Gastrocnemius medialis (tissue), 4 donors: ENCODE data around the gene WDFY3. TPM values are rescaled to one million over a fixed set of nuclear protein-coding genes. Genes with fewer than 3 reads are reported as not detected.

Experiments
- ATAC-seq, 2 donors: fragments of 150-250 bp; one replicate each; pipeline ENCODE4 v1.9.1; 2016
- DNase-seq, 2 donors: peaks; one replicate each; pipeline ENCODE4 v3.0.0-alpha.2; 2019
- H3K27ac ChIP-seq, 4 donors: fragments of 200-600 bp; sonication (generic); 1 replicate in 1 of 4; 2 replicates in 3 of 4; pipeline ENCODE4 v1.5.1; 2016 to 2018; ENCODE audit warnings: mild to moderate bottlenecking in 2 of 4, moderate library complexity in 1 of 4
- H3K27me3 ChIP-seq, 3 donors: fragments of 200-600 bp; sonication (generic) in 2 of 3; 1 replicate in 1 of 3; 2 replicates in 2 of 3; pipeline versions ENCODE4 v1.5.1 to v1.6.0; 2016 to 2019; ENCODE audit warnings: mild to moderate bottlenecking in 1 of 3, moderate library complexity in 1 of 3
- H3K36me3 ChIP-seq, 2 donors: fragments of 200-600 bp; sonication (generic) in 1 of 2; one replicate each; pipeline ENCODE4 v1.5.1; 2017 to 2018
- H3K4me1 ChIP-seq, 2 donors: fragments of 200-600 bp; sonication (generic) in 1 of 2; one replicate each; pipeline ENCODE4 v1.5.1; 2016 to 2017; ENCODE audit warnings: mild to moderate bottlenecking in 2 of 2
- H3K4me3 ChIP-seq, 4 donors: fragments of 200-600 bp; sonication (generic) in 3 of 4; 1 replicate in 1 of 4; 2 replicates in 3 of 4; pipeline ENCODE4 v1.5.1; 2016 to 2019; ENCODE audit warnings: mild to moderate bottlenecking in 2 of 4
- H3K9me3 ChIP-seq, 3 donors: fragments of 200-600 bp; sonication (generic) in 2 of 3; 1 replicate in 1 of 3; 2 replicates in 2 of 3; pipeline ENCODE4 v1.5.1; 2016 to 2019
- CTCF ChIP-seq, 5 experiments: fragments of 450-650 bp in 3 of 5; fragments of 200-600 bp in 2 of 5; sonication (generic) in 2 of 5; IDR thresholded peaks in 4 of 5; conservative IDR thresholded peaks in 1 of 5; 1 replicate in 4 of 5; 2 replicates in 1 of 5; pipeline ENCODE4 v1.5.1; 2016 to 2019; ENCODE audit warnings: antibody characterized with exemption in 5 of 5, mild to moderate bottlenecking in 3 of 5, moderate library complexity in 3 of 5
- POLR2A ChIP-seq, 2 donors: fragments of 450-650 bp; IDR thresholded peaks; one replicate each; pipeline ENCODE4 v1.6.1; 2017; ENCODE audit warnings: antibody characterized with exemption in 2 of 2, mild to moderate bottlenecking in 2 of 2, moderate library complexity in 2 of 2
- in situ Hi-C, 4 donors: fragments of 200-750 bp; cut with MboI; loops; one replicate each; pipeline versions ENCODE4 v1.15.0 to v1.8.0; 2017; ENCODE audit warnings: low sequenced_read_pairs in 4 of 4
- intact Hi-C: fragments of 100-400 bp; cut with DNase I; formaldehyde crosslinking; loops from one replicate; pipeline ENCODE4 v1.15.1; 2023; ENCODE audit warnings: low total_unique reads
- total RNA-seq, 4 donors: library from RNA; depleted of rRNA; stranded (reverse); fragments of >200 nt; gene quantifications; one replicate each; pipeline versions ENCODE4 v1.1.0 to v1.2.3, GENCODE V29; 2016

WDFY3 gene
- total RNA-seq, 4 donors from 2014 or later: 28.3 to 65.9 (median 36.4) TPM

- Histone ChIP-seq H3K4me3 (no peak overlapping the region), H3K9me3 (no peaks in the 10 kb centered on the region), H3K27ac (no peak overlapping the region), H3K36me3 (no peaks in the 10 kb centered on the region), H3K4me1 (no peaks in the 10 kb centered on the region), H3K27me3 (no peaks in the 10 kb centered on the region)
- ATAC-seq: no peak
- TF ChIP-seq POLR2A (IDR thresholded peaks at IDR 0.05) (no peak), CTCF (IDR thresholded peaks at IDR 0.05 in 4 of 5, conservative IDR thresholded peaks at IDR 0.05 in 1 of 5) (no peak)
- intact Hi-C loops (no loop called here), in situ Hi-C loops (no loop called here)
- DNase-seq: no peak
Measured at GRCh38 chr4:84660606-84661005, 305.9 kb downstream of the WDFY3 start.

- DNase-seq (no peak), ATAC-seq (no peak)
- no peak overlapping the region for H3K4me3 ChIP-seq
- no peaks in the 10 kb centered on the region for H3K36me3 ChIP-seq
- in situ Hi-C loops: no loop called here
- H3K27ac ChIP-seq: no peak overlapping the region
- H3K9me3 ChIP-seq: no peaks in the 10 kb centered on the region
- TF ChIP-seq CTCF (IDR thresholded peaks at IDR 0.05 in 4 of 5, conservative IDR thresholded peaks at IDR 0.05 in 1 of 5) (no peak), POLR2A (IDR thresholded peaks at IDR 0.05) (no peak)
- intact Hi-C loops: no loop called here
- no peaks in the 10 kb centered on the region for H3K4me1 ChIP-seq
- H3K27me3 ChIP-seq: no peaks in the 10 kb centered on the region
Measured at GRCh38 chr4:84652478-84652877, 314.0 kb downstream of the WDFY3 start.

- no peak for TF ChIP-seq POLR2A (IDR thresholded peaks at IDR 0.05)
- TF ChIP-seq CTCF (IDR thresholded peaks at IDR 0.05 in 4 of 5, conservative IDR thresholded peaks at IDR 0.05 in 1 of 5): no peak
- in situ Hi-C loops: no loop called here
- no peaks in the 10 kb centered on the region for H3K4me1 ChIP-seq
- DNase-seq (no peak), ATAC-seq (no peak)
- no peaks in the 10 kb centered on the region for H3K9me3 ChIP-seq
- H3K4me3 ChIP-seq: no peak overlapping the region
- no peaks in the 10 kb centered on the region for H3K36me3 ChIP-seq
- H3K27me3 ChIP-seq: no peaks in the 10 kb centered on the region
- intact Hi-C loops: no loop called here
- H3K27ac ChIP-seq: no peak overlapping the region
Measured at GRCh38 chr4:84651499-84651898, 315.0 kb downstream of the WDFY3 start.

GRCh38 chr4:84648863-84649647 lies 317.4 kb downstream of the WDFY3 start:
- no peak for DNase-seq
- Histone ChIP-seq H3K27ac (no peak overlapping the region), H3K4me3 (no peak overlapping the region), H3K36me3 (no peaks in the 10 kb centered on the region), H3K4me1 (no peaks in the 10 kb centered on the region), H3K27me3 (no peaks in the 10 kb centered on the region), H3K9me3 (no peaks in the 10 kb centered on the region)
- ATAC-seq: no peak
- intact Hi-C loops: no loop called here
- TF ChIP-seq CTCF (IDR thresholded peaks at IDR 0.05 in 4 of 5, conservative IDR thresholded peaks at IDR 0.05 in 1 of 5): no peak
- TF ChIP-seq POLR2A (IDR thresholded peaks at IDR 0.05): no peak
- in situ Hi-C loops: no loop called here

GRCh38 chr4:84648178-84648577 lies 318.3 kb downstream of the WDFY3 start:
- ATAC-seq (no peak), DNase-seq (no peak)
- no peak overlapping the region for H3K4me3 ChIP-seq
- no peak overlapping the region for H3K27ac ChIP-seq
- in situ Hi-C loops (no loop called here), intact Hi-C loops (no loop called here)
- no peak for TF ChIP-seq CTCF (IDR thresholded peaks at IDR 0.05 in 4 of 5, conservative IDR thresholded peaks at IDR 0.05 in 1 of 5)
- TF ChIP-seq POLR2A (IDR thresholded peaks at IDR 0.05): no peak
- no peaks in the 10 kb centered on the region for H3K4me1 ChIP-seq
- H3K27me3 ChIP-seq: no peaks in the 10 kb centered on the region
- H3K36me3 ChIP-seq: no peaks in the 10 kb centered on the region
- H3K9me3 ChIP-seq: no peaks in the 10 kb centered on the region
